HG03520 (cell line): ENCODE measurements around the gene MRPS6.

Source experiments
- ATAC-seq: cut with Tn5 transposase; IDR thresholded peaks from one replicate; pipeline ENCODE4 v1.9.1; 2021; ENCODE audit warnings: mild to moderate bottlenecking, moderate library complexity; ENCODE audit not compliant: unreplicated experiment

Gene MRPS6

GRCh38 chr21:34130716-34130985, 57.3 kb downstream of the MRPS6 start:
- no peak for ATAC-seq

DNA sequence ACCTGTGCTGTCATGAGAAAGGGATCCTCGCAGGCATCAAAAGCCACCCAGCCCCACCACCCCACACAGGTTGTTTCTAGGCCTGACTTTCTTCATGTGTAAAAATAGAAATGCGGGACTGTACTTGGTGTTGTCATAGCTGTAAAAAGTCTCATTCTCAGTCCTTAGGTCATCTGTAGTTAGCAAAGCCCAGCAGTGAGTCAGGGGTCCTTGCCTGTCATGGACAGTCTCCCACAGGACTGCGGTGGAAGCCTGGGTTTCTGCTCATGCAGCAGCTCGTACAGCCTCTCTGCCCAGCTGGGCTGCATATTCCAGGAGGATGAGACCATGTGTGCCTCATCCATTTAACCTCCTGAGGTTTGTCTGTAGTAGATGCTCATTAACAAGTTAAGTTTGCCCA, 58.2 kb downstream of the MRPS6 start:
- no peak for ATAC-seq

DNA sequence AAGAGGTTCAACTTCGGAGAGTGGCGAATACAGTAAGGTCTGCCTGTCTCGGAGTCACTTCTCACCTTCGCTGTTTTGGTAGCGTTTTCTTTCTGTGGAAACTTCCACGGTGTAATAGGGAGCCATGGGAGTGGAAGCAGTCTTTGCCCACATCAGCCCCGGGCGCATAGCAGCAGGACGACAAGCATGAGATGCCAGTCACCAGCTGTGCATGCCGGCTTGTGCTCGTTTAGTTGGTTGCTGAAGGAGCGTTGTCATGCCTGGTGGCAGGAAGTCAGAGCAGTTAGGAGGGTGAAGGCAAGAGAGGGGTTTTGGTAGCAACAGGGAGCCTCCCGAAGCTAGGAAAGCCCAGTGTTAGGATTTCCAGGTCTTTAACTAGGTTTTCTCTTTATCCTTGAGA, 58.8 kb downstream of the MRPS6 start:
- no peak for ATAC-seq

DNA sequence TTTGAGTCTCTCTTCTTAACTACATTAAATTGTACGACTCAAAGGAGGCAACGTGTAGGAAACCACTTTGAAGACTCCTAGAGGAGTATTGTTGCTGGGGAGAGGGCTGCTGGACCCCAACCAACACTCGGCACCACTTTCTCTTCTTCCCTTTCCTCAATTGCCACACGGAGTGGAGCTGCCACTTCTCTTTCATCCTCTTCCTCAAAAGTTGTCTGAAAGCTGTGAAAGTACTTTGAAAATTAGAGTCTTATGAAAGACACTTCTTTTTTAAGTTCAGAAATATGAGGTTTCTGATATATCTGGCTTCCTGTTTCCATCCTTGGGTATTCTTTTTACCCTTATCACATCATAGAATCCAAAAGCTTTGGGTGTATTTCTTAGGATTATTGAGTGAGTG, 59.5 kb downstream of the MRPS6 start:
- no peak for ATAC-seq

DNA sequence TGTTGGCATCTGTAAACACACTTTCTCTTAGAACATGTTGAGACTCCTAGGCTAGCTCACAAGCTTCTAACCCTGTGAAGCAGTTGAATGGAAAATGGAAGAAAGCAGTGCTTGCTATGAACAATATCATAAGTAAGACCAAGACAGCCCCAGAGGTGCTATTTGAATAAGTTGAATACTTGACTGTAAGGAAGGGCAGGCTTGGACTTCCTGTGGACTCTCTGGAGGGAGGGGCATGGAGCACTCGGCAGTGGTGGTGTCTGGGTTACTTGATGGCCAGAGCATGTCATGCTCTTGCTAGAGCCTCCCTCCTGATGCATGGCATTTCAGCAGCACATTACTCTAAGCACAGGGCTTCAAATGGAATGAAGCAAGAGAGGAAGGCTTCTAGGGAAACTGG, 60.0 kb downstream of the MRPS6 start:
- ATAC-seq: no peak

- no peak for ATAC-seq
These were observed 60.4 kb downstream of the MRPS6 start for GRCh38 chr21:34133802-34134201.

GRCh38 chr21:34135330-34135729, 62.0 kb downstream of the MRPS6 start:
- no peak for ATAC-seq

GRCh38 chr21:34141373-34141772, 68.0 kb downstream of the MRPS6 start:
- no peak for ATAC-seq

DNA sequence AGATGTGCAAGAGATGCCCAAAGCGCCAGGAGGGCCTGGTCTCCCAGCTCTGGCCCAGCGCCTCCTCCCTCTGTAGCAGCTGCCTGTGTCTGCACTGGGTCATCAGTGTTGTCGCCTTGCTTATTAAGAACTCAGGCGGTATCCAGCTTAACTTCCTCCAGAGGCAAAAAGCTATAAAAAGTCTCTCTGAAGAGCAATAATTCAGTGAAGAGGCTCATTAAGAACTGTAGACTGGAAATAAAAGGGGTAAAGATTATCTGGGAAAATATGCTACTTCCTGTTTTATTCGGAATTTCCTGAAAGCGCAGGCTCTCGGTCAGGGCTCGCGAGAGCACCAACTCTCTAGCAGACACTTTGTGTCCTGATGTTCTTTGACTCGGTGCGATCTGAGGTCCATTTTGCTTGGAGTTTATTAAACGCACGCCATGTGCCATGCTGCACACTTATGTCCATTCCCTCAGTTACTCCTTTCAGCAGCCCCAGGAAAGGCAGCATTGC, 70.4 kb downstream of the MRPS6 start:
- ATAC-seq: no peak

DNA sequence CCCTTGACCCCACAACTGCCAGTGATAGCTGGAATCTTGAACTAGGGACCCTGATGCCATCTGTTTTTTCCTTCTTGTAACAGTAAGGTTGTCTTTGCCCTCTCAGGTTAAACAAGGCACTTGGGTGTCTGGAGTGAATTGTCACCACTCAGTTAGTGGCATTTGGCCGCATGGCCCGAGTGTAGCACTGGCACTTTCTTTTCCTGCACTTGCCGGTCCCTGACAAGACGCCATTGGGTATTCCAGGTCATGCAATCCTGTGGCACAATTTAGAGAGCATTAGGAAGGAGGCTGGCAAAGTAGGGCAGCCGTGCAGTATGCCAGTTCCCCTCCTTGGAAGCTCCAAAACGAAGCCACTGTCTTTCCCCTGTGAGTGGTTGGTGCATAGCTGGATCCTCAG, 70.8 kb downstream of the MRPS6 start:
- no peak for ATAC-seq

DNA sequence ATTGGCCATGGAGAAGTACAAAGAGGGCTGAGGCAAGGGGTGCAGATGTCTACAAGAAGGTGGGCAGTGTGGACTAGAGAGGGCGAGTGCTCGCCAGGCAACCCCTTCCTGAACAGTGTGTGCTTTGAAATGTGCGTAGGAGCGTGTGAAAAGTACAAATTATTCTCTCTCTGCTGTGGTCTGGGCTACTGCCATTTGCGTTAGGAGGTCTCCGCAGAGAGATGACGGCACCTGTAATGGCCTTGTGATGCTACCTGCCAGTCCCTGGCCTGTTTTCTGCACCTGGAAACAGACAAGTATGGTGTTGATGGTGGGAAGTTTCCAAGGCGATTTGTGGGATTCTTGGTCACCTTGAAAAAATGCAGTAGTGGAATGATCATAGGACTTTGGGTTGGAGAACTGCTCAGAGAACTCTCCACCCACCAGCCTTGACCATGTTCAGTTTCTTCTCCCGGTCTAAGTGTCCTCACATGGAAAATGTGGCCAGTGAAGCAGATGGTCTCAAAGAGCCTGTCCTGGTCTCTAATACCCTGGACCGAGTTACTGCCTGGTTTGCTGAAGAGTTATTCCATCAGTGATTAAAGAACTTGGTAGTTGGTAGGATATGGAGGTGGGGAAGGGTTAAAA, 74.5 kb downstream of the MRPS6 start:
- ATAC-seq: no peak

GRCh38 chr21:34148419-34148804, 75.0 kb downstream of the MRPS6 start:
- ATAC-seq: no peak

GRCh38 chr21:34148826-34149558, 75.6 kb downstream of the MRPS6 start:
- no peak for ATAC-seq

DNA sequence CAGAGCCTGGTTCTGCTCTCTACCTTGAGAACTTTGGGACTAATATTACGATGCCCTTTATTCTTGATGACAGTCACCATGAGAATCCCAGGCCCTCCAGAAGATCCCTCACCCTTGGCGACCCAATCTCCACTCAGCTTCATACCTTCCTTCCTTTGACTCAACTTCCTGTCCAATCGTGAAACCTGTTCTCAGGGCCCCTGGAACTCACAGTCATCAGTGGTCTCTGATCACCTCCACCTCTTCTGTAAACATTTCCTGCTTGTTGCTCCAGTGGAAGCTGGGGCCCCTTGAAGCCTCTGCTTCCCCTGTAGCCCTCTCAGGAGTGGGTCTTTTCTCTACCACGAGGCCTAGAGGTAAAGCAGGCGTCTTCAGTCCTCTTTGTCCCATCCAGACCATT, 79.1 kb downstream of the MRPS6 start:
- no peak for ATAC-seq

- no peak for ATAC-seq
These were observed 81.5 kb downstream of the MRPS6 start for GRCh38 chr21:34154878-34155277.

DNA sequence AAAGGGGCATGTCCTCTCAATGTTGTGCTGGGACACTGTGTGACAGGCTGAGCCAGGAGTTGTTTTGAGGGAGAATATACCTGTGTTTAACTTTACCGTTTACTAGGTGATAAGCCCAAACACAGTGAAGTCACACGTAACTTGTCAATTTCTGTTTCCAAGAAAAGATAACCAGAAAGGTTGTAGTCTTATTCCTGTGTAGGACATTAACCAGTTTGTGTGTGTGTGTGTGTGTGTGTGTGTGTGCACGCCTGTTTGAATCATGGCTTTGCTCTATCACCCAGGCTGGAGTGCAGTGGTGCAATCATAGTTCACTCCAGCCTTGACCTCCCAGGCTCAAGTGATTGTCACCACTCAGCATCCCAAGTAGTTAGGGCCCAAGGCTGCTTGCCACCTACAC, 83.6 kb downstream of the MRPS6 start:
- no peak for ATAC-seq

GRCh38 chr21:34157521-34157920, 84.1 kb downstream of the MRPS6 start:
- ATAC-seq: no peak

GRCh38 chr21:34158866-34159835, 85.8 kb downstream of the MRPS6 start:
- ATAC-seq: no peak

- ATAC-seq: no peak
These were observed 93.1 kb downstream of the MRPS6 start for GRCh38 chr21:34166468-34166867.

DNA sequence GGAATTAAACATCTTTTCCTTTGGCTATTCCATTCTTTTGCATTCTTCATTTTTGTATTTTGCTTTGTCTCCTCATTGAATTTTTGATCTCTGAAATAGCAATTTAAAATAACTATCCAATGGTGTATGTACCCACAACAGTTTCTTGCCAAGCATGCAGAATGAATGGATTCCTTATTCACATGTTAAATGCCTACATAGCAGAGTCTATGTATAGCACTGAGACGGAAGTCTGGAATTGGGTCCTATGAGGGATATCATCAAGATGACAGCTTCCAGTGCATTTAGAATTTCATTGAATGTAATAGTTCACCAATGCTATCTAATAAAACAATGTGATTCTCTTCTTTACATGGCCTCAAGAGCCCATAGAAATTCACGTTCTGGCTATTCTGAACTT, 97.5 kb downstream of the MRPS6 start:
- no peak for ATAC-seq

DNA sequence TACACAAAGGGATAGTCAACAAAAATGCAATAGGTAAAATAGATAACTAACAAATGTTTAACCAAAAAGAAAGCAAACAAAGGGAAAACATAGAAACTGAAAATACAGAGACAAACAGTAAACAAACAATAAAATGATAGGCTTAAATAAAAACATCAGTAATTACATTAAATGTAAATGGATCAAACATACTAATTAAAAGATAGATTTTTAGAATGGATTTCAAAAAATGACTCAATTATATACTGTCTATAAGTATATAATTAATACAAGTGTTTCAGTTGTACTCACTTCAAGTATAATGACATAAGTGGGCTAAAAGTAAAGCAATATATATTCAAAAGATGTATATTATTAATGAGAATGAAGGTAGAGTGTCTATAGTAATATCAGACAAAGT, 101.1 kb downstream of the MRPS6 start:
- no peak for ATAC-seq

GRCh38 chr21:34176448-34176847, 103.1 kb downstream of the MRPS6 start:
- no peak for ATAC-seq
